Upper lobe of left lung (tissue), 6 donors: ENCODE measurements around the gene SLC20A1. TPM values are rescaled to one million over a fixed set of nuclear protein-coding genes. Genes with fewer than 3 reads are reported as not detected.

Experiments
- ATAC-seq, 2 donors: fragments of 200-7000 bp; cut with Tn5 transposase; one replicate each; pipeline ENCODE4 v1.9.1; 2022; ENCODE audit warnings: mild to moderate bottlenecking in 2 of 2, moderate library complexity in 2 of 2; ENCODE audit not compliant: low FRiP score in 2 of 2
- DNase-seq, 2 donors: peaks; one replicate each; pipeline ENCODE4 v3.0.0-alpha.2; 2019 to 2020
- H3K27ac ChIP-seq, 4 donors: fragments of 200-600 bp; sonication (generic); one replicate each; pipeline ENCODE4 v1.5.1; 2016 to 2019
- H3K27me3 ChIP-seq, 4 donors: fragments of 200-600 bp; sonication (generic); one replicate each; pipeline ENCODE4 v1.5.1; 2017 to 2019
- H3K36me3 ChIP-seq, 4 donors: fragments of 200-600 bp; sonication (generic); one replicate each; pipeline ENCODE4 v1.5.1; 2016 to 2019
- H3K4me1 ChIP-seq, 4 donors: fragments of 200-600 bp; sonication (generic); one replicate each; pipeline ENCODE4 v1.5.1; 2018 to 2019
- H3K4me3 ChIP-seq, 4 donors: fragments of 200-600 bp; sonication (generic); one replicate each; pipeline ENCODE4 v1.5.1; 2017 to 2019; ENCODE audit warnings: mild to moderate bottlenecking in 2 of 4, moderate library complexity in 1 of 4
- H3K9me3 ChIP-seq, 4 donors: fragments of 200-600 bp; sonication (generic); one replicate each; pipeline ENCODE4 v1.5.1; 2018 to 2019
- EP300 ChIP-seq, 4 donors: sonication (generic); formaldehyde crosslinking; IDR thresholded peaks; one replicate each; pipeline ENCODE4 v1.5.1; 2017; ENCODE audit warnings: antibody characterized with exemption in 4 of 4, control low read depth in 2 of 4
- POLR2A ChIP-seq, 4 donors: fragments of 450-650 bp; IDR thresholded peaks; one replicate each; pipeline ENCODE4 v1.5.1; 2016 to 2017; ENCODE audit warnings: antibody characterized with exemption in 4 of 4, mild to moderate bottlenecking in 2 of 4
- POLR2AphosphoS5 ChIP-seq, 2 donors: sonication (generic); formaldehyde crosslinking; IDR thresholded peaks; one replicate each; pipeline ENCODE4 v1.5.1; 2017; ENCODE audit warnings: antibody characterized with exemption in 2 of 2
- WGBS, 2 donors: methylation state at CpG; one replicate each; pipeline ENCODE4 v1.1.5; 2017 to 2018; 5-methylcytosine and 5-hydroxymethylcytosine counted together
- total RNA-seq, 6 donors: library from RNA; depleted of rRNA in 4 of 6; stranded (reverse); fragments of >200 nt in 4 of 6; gene quantifications; one replicate each; pipeline versions ENCODE4 v1.1.0 to v1.2.1, GENCODE V29; 2016 to 2021
- TF ChIP-seq, protein P1 (sequence below), 6 experiments: fragments of 450-650 bp in 4 of 6; fragments of 200-600 bp in 2 of 6; sonication (generic) in 2 of 6; IDR thresholded peaks; one replicate each; pipeline ENCODE4 v1.5.1; 2016 to 2019; ENCODE audit warnings: antibody characterized with exemption in 6 of 6
- donor health status: DM: no; HTN: no; CAD: no; lungs with moderate emphysema.
- donor health status: DM: no; HTN: yes; CAD: no; lungs with severe emphysema.

The SLC20A1 gene
- total RNA-seq, 6 donors from 2014 or later: 22.9 to 105 (median 51.0) TPM

DNA sequence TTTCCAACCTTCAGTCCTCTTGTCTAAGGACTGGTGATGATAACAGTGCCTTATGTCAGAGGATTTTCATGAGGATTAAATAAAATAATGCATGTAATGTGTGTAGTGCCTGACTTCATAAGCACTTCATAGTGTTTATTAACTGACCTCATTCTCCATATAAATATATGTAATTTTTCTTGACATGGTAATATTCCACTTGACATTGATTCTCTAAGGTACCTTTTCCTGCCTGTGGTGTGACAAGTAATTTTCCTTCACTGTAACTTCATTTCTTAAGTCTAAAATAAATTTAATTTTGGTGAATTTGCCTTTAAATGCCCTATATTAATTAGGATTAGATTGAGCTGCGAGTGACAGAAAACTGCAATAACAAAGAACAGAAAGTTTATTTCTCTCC, 27.3 kb downstream of the SLC20A1 start:
- TF ChIP-seq POLR2AphosphoS5 (IDR thresholded peaks at IDR 0.05) (no peak), POLR2A (IDR thresholded peaks at IDR 0.05) (no peak), EP300 (IDR thresholded peaks at IDR 0.05) (no peak)
- TF ChIP-seq, protein P1, sequence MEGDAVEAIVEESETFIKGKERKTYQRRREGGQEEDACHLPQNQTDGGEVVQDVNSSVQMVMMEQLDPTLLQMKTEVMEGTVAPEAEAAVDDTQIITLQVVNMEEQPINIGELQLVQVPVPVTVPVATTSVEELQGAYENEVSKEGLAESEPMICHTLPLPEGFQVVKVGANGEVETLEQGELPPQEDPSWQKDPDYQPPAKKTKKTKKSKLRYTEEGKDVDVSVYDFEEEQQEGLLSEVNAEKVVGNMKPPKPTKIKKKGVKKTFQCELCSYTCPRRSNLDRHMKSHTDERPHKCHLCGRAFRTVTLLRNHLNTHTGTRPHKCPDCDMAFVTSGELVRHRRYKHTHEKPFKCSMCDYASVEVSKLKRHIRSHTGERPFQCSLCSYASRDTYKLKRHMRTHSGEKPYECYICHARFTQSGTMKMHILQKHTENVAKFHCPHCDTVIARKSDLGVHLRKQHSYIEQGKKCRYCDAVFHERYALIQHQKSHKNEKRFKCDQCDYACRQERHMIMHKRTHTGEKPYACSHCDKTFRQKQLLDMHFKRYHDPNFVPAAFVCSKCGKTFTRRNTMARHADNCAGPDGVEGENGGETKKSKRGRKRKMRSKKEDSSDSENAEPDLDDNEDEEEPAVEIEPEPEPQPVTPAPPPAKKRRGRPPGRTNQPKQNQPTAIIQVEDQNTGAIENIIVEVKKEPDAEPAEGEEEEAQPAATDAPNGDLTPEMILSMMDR (IDR thresholded peaks at IDR 0.05): no peak
- Histone ChIP-seq H3K36me3 (no peaks in the 10 kb centered on the region), H3K4me3 (no peak overlapping the region), H3K4me1 (peaks cover 9 to 14% (median 12%) of the 10 kb centered on the region in 4 donors), H3K27me3 (no peaks in the 10 kb centered on the region), H3K9me3 (no peaks in the 10 kb centered on the region), H3K27ac (no peak overlapping the region)
- WGBS, 2 donors: 97 to 100% methylated on average over 1 of the region's 1 CpG
- no peak for ATAC-seq
- no peak for DNase-seq

- peak; percentile 67 to 87 for ATAC-seq
- H3K27me3 ChIP-seq: no peaks in the 10 kb centered on the region
- peak overlapping the region in 1 of 4 donors; percentile 16 for H3K4me3 ChIP-seq
- no peak for TF ChIP-seq EP300 (IDR thresholded peaks at IDR 0.05)
- TF ChIP-seq POLR2AphosphoS5 (IDR thresholded peaks at IDR 0.05): peak; percentile 59 to 63
- TF ChIP-seq, protein P1 (IDR thresholded peaks at IDR 0.05): no peak
- TF ChIP-seq POLR2A (IDR thresholded peaks at IDR 0.05): no peak
- H3K9me3 ChIP-seq: no peaks in the 10 kb centered on the region
- H3K36me3 ChIP-seq: no peaks in the 10 kb centered on the region
- 30 to 38% methylated on average over 12 of the region's 12 CpGs for WGBS, 2 donors
- peak overlapping the region; percentile 45 to 83 (median 72) for H3K27ac ChIP-seq
- peaks cover 9 to 14% (median 12%) of the 10 kb centered on the region in 4 donors for H3K4me1 ChIP-seq
- DNase-seq: peak in 1 of 2 donors; percentile 82
Measured at GRCh38 chr2:112674229-112674628, 28.5 kb downstream of the SLC20A1 start.

DNA sequence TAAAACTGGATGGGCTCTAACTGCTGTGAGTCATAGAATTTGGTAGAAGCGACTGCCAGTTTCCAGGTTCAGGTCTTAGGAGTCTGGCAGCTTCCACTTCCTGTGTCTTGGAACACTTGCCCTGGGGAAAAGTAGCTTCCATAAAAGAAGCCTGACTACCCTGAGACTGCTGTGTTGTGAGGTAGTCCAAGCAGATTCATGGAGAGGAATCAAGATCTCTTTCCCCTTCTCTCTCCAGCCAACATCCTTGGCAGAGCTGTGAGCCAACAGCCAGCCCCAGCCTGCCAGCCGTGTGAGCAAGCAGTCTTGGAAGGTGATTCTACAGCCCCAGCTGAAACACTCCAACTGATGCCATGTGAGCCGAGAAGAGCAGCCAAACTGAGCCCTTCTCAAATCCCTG, 33.7 kb downstream of the SLC20A1 start:
- H3K9me3 ChIP-seq: no peaks in the 10 kb centered on the region
- no peak overlapping the region for H3K4me3 ChIP-seq
- H3K27me3 ChIP-seq: no peaks in the 10 kb centered on the region
- WGBS, 2 donors: 49 to 71% methylated on average over 2 to 3 of the region's 3 CpGs
- no peak overlapping the region for H3K27ac ChIP-seq
- H3K36me3 ChIP-seq: no peaks in the 10 kb centered on the region
- ATAC-seq: no peak
- no peak for TF ChIP-seq POLR2AphosphoS5 (IDR thresholded peaks at IDR 0.05)
- no peak for TF ChIP-seq EP300 (IDR thresholded peaks at IDR 0.05)
- TF ChIP-seq, protein P1 (IDR thresholded peaks at IDR 0.05): no peak
- no peak for TF ChIP-seq POLR2A (IDR thresholded peaks at IDR 0.05)
- DNase-seq: no peak
- H3K4me1 ChIP-seq: peaks cover 6 to 29% (median 28%) of the 10 kb centered on the region in 4 donors

- Histone ChIP-seq H3K36me3 (no peaks in the 10 kb centered on the region), H3K27ac (peak overlapping the region in 1 of 4 donors; percentile 10), H3K4me1 (peaks cover 0 to 22% (median 21%) of the 10 kb centered on the region in 4 donors), H3K27me3 (no peaks in the 10 kb centered on the region), H3K9me3 (no peaks in the 10 kb centered on the region), H3K4me3 (no peak overlapping the region)
- TF ChIP-seq POLR2A (IDR thresholded peaks at IDR 0.05) (no peak), POLR2AphosphoS5 (IDR thresholded peaks at IDR 0.05) (no peak), EP300 (IDR thresholded peaks at IDR 0.05) (no peak)
- TF ChIP-seq, protein P1 (IDR thresholded peaks at IDR 0.05): no peak
- no peak for DNase-seq
- ATAC-seq: no peak
- WGBS, 2 donors: 69 to 76% methylated on average over 5 of the region's 5 CpGs
Measured at GRCh38 chr2:112680666-112681101, 34.9 kb downstream of the SLC20A1 start.

- peak in 1 of 2 donors; percentile 35 for ATAC-seq
- H3K36me3 ChIP-seq: no peaks in the 10 kb centered on the region
- no peak overlapping the region for H3K4me3 ChIP-seq
- no peaks in the 10 kb centered on the region for H3K9me3 ChIP-seq
- no peak for TF ChIP-seq POLR2AphosphoS5 (IDR thresholded peaks at IDR 0.05)
- TF ChIP-seq, protein P1 (IDR thresholded peaks at IDR 0.05): no peak
- TF ChIP-seq EP300 (IDR thresholded peaks at IDR 0.05): no peak
- TF ChIP-seq POLR2A (IDR thresholded peaks at IDR 0.05): no peak
- 64 to 78% methylated on average over 6 to 7 of the region's 7 CpGs for WGBS, 2 donors
- no peak overlapping the region for H3K27ac ChIP-seq
- H3K4me1 ChIP-seq: peaks cover 0 to 24% (median 22%) of the 10 kb centered on the region in 4 donors
- DNase-seq: peak in 1 of 2 donors; percentile 40
- H3K27me3 ChIP-seq: no peaks in the 10 kb centered on the region
Measured at GRCh38 chr2:112682101-112682500, 36.4 kb downstream of the SLC20A1 start.
